ENCODE results near the gene RNF141. TPM values are rescaled to one million over a fixed set of nuclear protein-coding genes. Genes with fewer than 3 reads are reported as not detected.

The RNF141 gene
- total and polyA plus RNA-seq, 7 donors: 5.0 to 42.2 (median 16.6) TPM

DNA sequence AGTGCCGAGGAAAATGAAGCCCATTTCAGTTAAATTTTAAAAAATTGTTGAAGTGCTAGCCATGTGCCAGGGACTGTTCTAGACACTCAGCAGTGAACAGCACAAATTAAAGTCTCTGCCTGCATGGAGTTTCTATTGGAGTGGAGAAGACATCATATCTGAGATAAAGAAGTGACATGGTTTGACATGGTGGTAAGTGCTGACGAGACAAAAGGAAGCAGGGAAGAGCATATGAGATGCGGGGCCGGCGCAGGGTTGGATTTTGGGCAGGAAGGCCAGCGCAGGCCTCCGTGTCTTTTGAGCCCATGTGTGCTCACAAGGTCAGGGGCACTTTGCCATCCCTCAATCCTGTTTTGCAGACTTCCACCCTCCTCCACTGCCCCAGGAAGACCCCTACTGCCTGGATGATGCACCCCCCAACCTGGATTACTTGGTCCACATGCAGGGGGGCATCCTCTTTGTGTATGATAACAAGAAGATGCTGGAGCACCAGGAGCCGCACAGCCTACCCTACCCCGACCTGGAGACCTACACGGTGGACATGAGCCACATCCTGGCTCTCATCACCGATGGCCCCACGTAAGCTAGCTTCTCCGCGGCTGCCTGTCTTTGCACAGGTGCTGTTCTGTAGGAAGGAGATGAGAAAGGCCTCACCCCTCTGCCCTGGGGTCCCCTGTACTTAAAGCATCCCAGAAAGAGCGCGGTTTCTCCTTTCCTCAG is 56.4 kb downstream of the RNF141 start:
- 90 to 94% (median 94%) methylated on average over 16 of the region's 16 CpGs for WGBS, 3 donors
- intact Hi-C loops (cut with DNase I): no loop called here

GRCh38 chr11:10483584-10483983 is 57.4 kb downstream of the RNF141 start:
- no peaks in the 10 kb centered on the region for H3K27me3 ChIP-seq (ENCODE audit: insufficient read depth in 3 of 3, low read length in 2 of 3)
- H3K9me3 ChIP-seq: no peaks in the 10 kb centered on the region
- WGBS, 3 donors: 58 to 83% (median 65%) methylated on average over 3 of the region's 3 CpGs
- no peak overlapping the region for H3K4me3 ChIP-seq
- peaks cover 11% of the 10 kb centered on the region for H3K4me1 ChIP-seq
- H3K36me3 ChIP-seq (ENCODE audit: insufficient read depth in 1 of 2, low read depth in 1 of 2): peaks cover 0 to 99% of the 10 kb centered on the region in 2 donors
- ATAC-seq (peak in 2 of 4 donors; percentile 2 to 21), DNase-seq (no peak)
- no peak for TF ChIP-seq CTCF (IDR thresholded peaks at IDR 0.05)
- no peak overlapping the region for H3K27ac ChIP-seq
- intact Hi-C loops (cut with DNase I): no loop called here

More for the DNA sequence above, 56.4 kb downstream of the RNF141 start:
- Histone ChIP-seq H3K4me3 (no peak overlapping the region), H3K27me3 (ENCODE audit: insufficient read depth in 3 of 3, low read length in 2 of 3) (no peaks in the 10 kb centered on the region), H3K9me3 (no peaks in the 10 kb centered on the region), H3K36me3 (ENCODE audit: insufficient read depth in 1 of 2, low read depth in 1 of 2) (peaks cover 0 to 97% of the 10 kb centered on the region in 2 donors), H3K4me1 (peaks cover 20% of the 10 kb centered on the region), H3K27ac (no peak overlapping the region)
- ATAC-seq (no peak), DNase-seq (no peak)
- TF ChIP-seq CTCF (IDR thresholded peaks at IDR 0.05): no peak

DNA sequence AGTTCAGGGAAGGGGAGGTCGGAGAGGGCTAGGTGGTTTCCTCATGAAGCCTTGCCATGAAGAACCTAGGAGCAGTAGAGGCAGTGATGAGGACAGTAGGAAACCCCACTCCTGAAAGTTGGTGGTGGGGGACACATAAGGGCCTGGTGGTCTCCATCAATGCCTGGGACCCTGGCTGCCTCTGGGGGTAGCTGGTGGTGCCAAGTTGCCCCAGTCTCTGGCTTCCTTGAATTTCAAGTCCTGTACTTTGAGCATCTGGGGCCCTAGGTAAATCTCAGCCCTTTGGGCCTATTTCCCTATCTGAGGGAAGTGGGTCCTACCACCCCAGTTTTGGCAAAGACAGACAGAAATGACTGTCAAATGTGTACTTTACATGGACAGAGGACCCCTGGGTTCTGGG is 57.8 kb downstream of the RNF141 start:
- peaks cover 0 to 99% of the 10 kb centered on the region in 2 donors for H3K36me3 ChIP-seq (ENCODE audit: insufficient read depth in 1 of 2, low read depth in 1 of 2)
- ATAC-seq (no peak), DNase-seq (no peak)
- H3K27me3 ChIP-seq (ENCODE audit: insufficient read depth in 3 of 3, low read length in 2 of 3): no peaks in the 10 kb centered on the region
- H3K9me3 ChIP-seq: no peaks in the 10 kb centered on the region
- WGBS, 3 donors: 86 to 98% (median 96%) methylated on average over 1 of the region's 1 CpG
- H3K4me1 ChIP-seq: peaks cover 11% of the 10 kb centered on the region
- intact Hi-C loops (cut with DNase I): no loop called here
- no peak for TF ChIP-seq CTCF (IDR thresholded peaks at IDR 0.05)
- H3K27ac ChIP-seq: no peak overlapping the region
- no peak overlapping the region for H3K4me3 ChIP-seq

DNA sequence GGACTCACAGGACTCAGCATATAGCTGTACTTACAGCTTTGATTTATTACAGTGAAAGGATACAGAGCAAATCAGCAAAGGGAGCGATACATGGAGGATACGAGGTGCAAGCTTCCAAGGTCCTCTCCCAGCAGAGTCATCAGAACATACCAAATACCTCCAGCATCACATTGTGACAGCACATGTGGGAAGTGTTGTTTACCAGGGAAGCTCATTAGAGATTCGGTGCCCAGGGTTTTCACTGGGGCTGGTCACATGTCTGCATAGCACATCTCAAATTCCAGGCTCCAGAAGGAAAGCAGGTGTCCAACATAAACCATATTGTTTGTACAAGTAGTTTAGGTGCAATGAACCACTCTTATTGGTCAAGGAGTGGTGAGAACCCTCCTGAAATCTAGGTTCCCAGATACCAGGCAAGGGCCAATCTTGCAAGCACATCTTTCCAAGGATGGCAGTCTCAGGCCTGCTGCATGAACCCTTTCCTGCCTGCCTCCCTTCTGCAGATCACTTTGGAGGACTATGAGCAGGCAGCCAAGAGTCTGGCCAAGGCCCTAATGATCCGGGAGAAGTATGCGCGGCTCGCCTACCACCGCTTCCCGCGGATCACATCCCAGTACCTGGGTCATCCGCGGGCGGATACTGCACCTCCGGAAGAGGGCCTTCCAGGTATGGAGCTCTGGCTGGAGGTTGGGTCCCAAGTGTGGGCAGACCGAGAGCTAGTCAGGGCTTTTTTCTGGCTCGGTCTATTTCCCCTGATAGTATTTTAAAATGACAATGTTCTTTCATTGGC is 59.2 kb downstream of the RNF141 start:
- WGBS, 3 donors: 88 to 92% (median 91%) methylated on average over 16 of the region's 16 CpGs
- ATAC-seq: peak in 1 of 4 donors; percentile 45
- peaks cover 0 to 99% of the 10 kb centered on the region in 2 donors for H3K36me3 ChIP-seq (ENCODE audit: insufficient read depth in 1 of 2, low read depth in 1 of 2)

More for the DNA sequence above, 59.2 kb downstream of the RNF141 start:
- no peak overlapping the region for H3K27ac ChIP-seq
- H3K4me1 ChIP-seq: peaks cover 13% of the 10 kb centered on the region
- no peak for TF ChIP-seq CTCF (IDR thresholded peaks at IDR 0.05)
- H3K9me3 ChIP-seq: no peaks in the 10 kb centered on the region
- H3K27me3 ChIP-seq (ENCODE audit: insufficient read depth in 3 of 3, low read length in 2 of 3): no peaks in the 10 kb centered on the region
- intact Hi-C loops (cut with DNase I): no loop called here
- no peak for DNase-seq
- H3K4me3 ChIP-seq: no peak overlapping the region
